Trophoblast cell (in vitro differentiated cells and primary cell): Measurements from ENCODE around the gene NOL3.

ENCODE experiments used
- DNase-seq, 2 donors: peaks; one replicate each; pipeline ENCODE4 v3.0.0-alpha.2; 2016
- H2AFZ ChIP-seq: 2 replicates; pipeline ENCODE4 v1.6.1; 2013; ENCODE audit warnings: low read length, moderate library complexity, mild to moderate bottlenecking; ENCODE audit not compliant: insufficient read depth, poor library complexity
- H2AK5ac ChIP-seq: 2 replicates; pipeline ENCODE4 v1.6.1; 2013; ENCODE audit warnings: mild to moderate bottlenecking, low read length
- H2BK120ac ChIP-seq: 2 replicates; pipeline ENCODE4 v1.6.1; 2013; ENCODE audit warnings: low read length, mild to moderate bottlenecking, moderate library complexity; ENCODE audit not compliant: insufficient read depth, poor library complexity
- H2BK12ac ChIP-seq: 2 replicates; pipeline ENCODE4 v1.6.1; 2013; ENCODE audit warnings: mild to moderate bottlenecking, low read length, moderate library complexity
- H2BK5ac ChIP-seq: 2 replicates; pipeline ENCODE4 v1.6.1; 2013; ENCODE audit warnings: low read length, low read depth, moderate library complexity, mild to moderate bottlenecking; ENCODE audit not compliant: poor library complexity
- H3K14ac ChIP-seq: 2 replicates; pipeline ENCODE4 v1.6.1; 2013; ENCODE audit warnings: mild to moderate bottlenecking, low read length
- H3K18ac ChIP-seq: 2 replicates; pipeline ENCODE4 v1.6.1; 2013; ENCODE audit warnings: mild to moderate bottlenecking, low read length
- H3K23ac ChIP-seq: 2 replicates; pipeline ENCODE4 v1.6.1; 2013; ENCODE audit warnings: low read length
- H3K27ac ChIP-seq: 2 replicates; pipeline ENCODE4 v1.5.1; 2013; ENCODE audit warnings: low read depth, mild to moderate bottlenecking, inconsistent platforms, low read length, moderate library complexity
- H3K27me3 ChIP-seq: 2 replicates; pipeline ENCODE4 v1.6.1; 2013; ENCODE audit warnings: inconsistent platforms, mild to moderate bottlenecking, low read length, moderate library complexity; ENCODE audit not compliant: insufficient read depth
- H3K36me3 ChIP-seq, 2 experiments: 1 replicate in 1 of 2; 2 replicates in 1 of 2; pipeline ENCODE4 v1.6.1; 2013; ENCODE audit warnings: low read length in 2 of 2, mild to moderate bottlenecking in 2 of 2, moderate library complexity in 1 of 2; ENCODE audit not compliant: insufficient read depth in 2 of 2, control insufficient read depth in 1 of 2
- H3K4ac ChIP-seq: 2 replicates; pipeline ENCODE4 v1.6.1; 2013; ENCODE audit warnings: low read depth, mild to moderate bottlenecking, low read length, moderate library complexity
- H3K4me1 ChIP-seq, 2 experiments: 1 replicate in 1 of 2; 2 replicates in 1 of 2; pipeline ENCODE4 v1.6.1; 2013; ENCODE audit warnings: low read length in 2 of 2, mild to moderate bottlenecking in 2 of 2, moderate library complexity in 1 of 2; ENCODE audit not compliant: insufficient read depth in 2 of 2, control insufficient read depth in 1 of 2
- H3K4me2 ChIP-seq: 2 replicates; pipeline ENCODE4 v1.6.1; 2013; ENCODE audit warnings: inconsistent platforms, mild to moderate bottlenecking, low read length, moderate library complexity
- H3K4me3 ChIP-seq: 2 replicates; pipeline ENCODE4 v1.5.1; 2013; ENCODE audit warnings: mild to moderate bottlenecking, low read depth, low read length, inconsistent platforms
- H3K79me1 ChIP-seq: one replicate; pipeline ENCODE4 v1.6.1; 2013; ENCODE audit warnings: low read length
- H3K79me2 ChIP-seq: 2 replicates; pipeline ENCODE4 v1.6.1; 2013; ENCODE audit warnings: low read length, mild to moderate bottlenecking; ENCODE audit not compliant: control insufficient read depth, insufficient read depth, poor library complexity
- H3K9ac ChIP-seq: 2 replicates; pipeline ENCODE4 v1.6.1; 2013; ENCODE audit warnings: mild to moderate bottlenecking, low read length
- H3K9me3 ChIP-seq: 2 replicates; pipeline ENCODE4 v1.6.1; 2013; ENCODE audit warnings: low read depth, mild to moderate bottlenecking, control low read depth, inconsistent platforms, low read length; ENCODE audit not compliant: insufficient read depth
- H4K12ac ChIP-seq: 2 replicates; pipeline ENCODE4 v1.6.1; 2013; ENCODE audit warnings: low read depth, mild to moderate bottlenecking, low read length, moderate library complexity
- H4K8ac ChIP-seq: 2 replicates; pipeline ENCODE4 v1.6.1; 2013; ENCODE audit warnings: low read depth, mild to moderate bottlenecking, low read length, moderate library complexity
- H4K91ac ChIP-seq: one replicate; pipeline ENCODE4 v1.6.1; 2013; ENCODE audit warnings: low read depth, mild to moderate bottlenecking, low read length, moderate library complexity
- WGBS: extraction: QIAGEN DNeasy Blood & Tissue Kit; methylation state at CpG from one replicate; pipeline ENCODE4 v1.1.7; 2013; ENCODE audit warnings: missing lambda C conversion rate; ENCODE audit not compliant: insufficient read length, insufficient coverage; ENCODE audit errors: extremely low coverage; 5-methylcytosine and 5-hydroxymethylcytosine counted together

Gene NOL3

DNA sequence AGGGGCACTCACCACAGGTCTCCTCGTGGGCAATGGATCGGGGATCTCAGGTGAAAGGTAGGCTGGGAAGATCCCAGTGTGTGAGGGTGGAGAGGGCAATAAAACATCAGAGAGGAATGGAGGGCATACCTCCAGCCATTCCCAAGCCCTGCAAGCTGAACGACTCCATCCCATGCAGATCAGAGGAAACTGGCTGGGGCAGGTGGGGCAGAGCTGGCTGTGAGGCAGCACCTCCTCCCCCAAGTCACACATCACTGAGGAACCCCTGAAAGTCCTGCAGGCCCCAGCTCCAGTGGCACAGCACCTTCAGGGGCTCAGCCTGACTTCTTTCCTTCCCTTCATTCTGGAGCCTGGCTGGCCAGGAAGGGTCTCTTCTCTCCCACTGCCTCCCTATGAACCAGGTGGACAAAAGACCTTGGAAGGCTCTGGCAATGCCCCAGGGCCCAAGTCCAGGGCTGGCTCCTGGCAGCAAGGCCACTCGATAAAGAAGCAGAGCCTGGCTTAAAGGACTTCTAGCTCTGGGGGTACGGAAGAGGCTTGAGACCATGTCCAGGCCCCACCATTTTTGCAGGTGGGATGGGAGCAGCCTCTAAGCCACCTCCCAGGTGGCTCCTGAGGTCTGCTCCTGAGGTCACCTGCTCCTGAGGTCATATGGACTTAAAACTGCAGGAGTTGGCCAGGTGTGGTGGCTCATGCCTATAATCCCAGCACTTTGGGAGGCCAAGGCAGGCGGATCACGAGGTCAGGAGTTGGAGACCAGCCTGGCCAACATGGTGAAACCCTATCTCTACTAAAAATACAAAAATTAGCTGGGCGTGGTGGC is 43.1 kb downstream of the NOL3 start:
- Histone ChIP-seq H3K9ac (no peak overlapping the region), H3K4me2 (peak overlapping the region; percentile 1), H2BK120ac (peak overlapping the region; percentile 14), H3K27me3 (no peaks in the 10 kb centered on the region), H3K79me1 (peaks cover 6% of the 10 kb centered on the region), H3K4ac (no peak overlapping the region), H2BK12ac (peak overlapping the region; percentile 12), H2AFZ (no peak overlapping the region), H3K79me2 (peaks cover 2% of the 10 kb centered on the region), H4K91ac (no peak overlapping the region), H3K36me3 (no peaks in the 10 kb centered on the region), H4K12ac (no peak overlapping the region), H3K4me3 (no peak overlapping the region), H3K4me1 (peaks cover 10 to 12% of the 10 kb centered on the region in 2 experiments), H3K18ac (peak overlapping the region; percentile 24), H2BK5ac (no peak overlapping the region), H2AK5ac (peak overlapping the region; percentile 66), H3K14ac (peak overlapping the region; percentile 34), H3K23ac (no peak overlapping the region), H4K8ac (peak overlapping the region; percentile 17), H3K27ac (peak overlapping the region; percentile 72), H3K9me3 (peaks cover 2% of the 10 kb centered on the region)
- WGBS, result no CpG with 5 or more reads among the region's 8 CpGs
- DNase-seq, result no peak

DNA sequence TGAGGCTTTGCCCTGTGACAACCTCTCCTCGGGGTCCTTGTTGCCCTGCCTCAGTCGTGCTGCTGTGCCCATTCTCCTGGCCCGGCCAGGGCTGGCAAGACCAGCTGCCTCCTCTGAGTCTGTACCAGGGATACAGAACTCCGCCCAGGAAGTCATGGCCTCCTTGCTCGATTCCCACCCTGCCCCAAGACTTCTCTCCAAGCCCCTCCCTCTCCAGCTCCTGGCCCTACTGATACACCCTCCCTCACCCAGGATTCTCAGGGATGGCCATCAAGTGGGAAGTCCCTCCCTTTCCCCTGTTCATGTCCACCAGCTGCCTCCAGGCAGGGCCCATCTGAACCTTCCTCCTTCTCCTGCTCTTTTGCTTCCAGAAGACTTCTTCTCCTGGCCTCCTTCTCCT is 45.4 kb downstream of the NOL3 start:
- Histone ChIP-seq H3K18ac (no peak overlapping the region), H3K27ac (no peak overlapping the region), H3K36me3 (no peaks in the 10 kb centered on the region), H3K4me3 (no peak overlapping the region), H3K9ac (no peak overlapping the region), H3K23ac (no peak overlapping the region), H3K4me1 (peaks cover 8 to 9% of the 10 kb centered on the region in 2 experiments), H2AK5ac (no peak overlapping the region), H3K4ac (no peak overlapping the region), H4K12ac (no peak overlapping the region), H2AFZ (no peak overlapping the region), H3K79me1 (peaks cover 6% of the 10 kb centered on the region), H4K8ac (no peak overlapping the region), H3K14ac (no peak overlapping the region), H3K79me2 (peaks cover 2% of the 10 kb centered on the region), H4K91ac (no peak overlapping the region), H3K9me3 (peaks cover 2% of the 10 kb centered on the region), H3K4me2 (no peak overlapping the region), H2BK12ac (no peak overlapping the region), H3K27me3 (no peaks in the 10 kb centered on the region), H2BK5ac (no peak overlapping the region), H2BK120ac (no peak overlapping the region)
- no CpG with 5 or more reads among the region's 5 CpGs for WGBS
- DNase-seq, result no peak

DNA sequence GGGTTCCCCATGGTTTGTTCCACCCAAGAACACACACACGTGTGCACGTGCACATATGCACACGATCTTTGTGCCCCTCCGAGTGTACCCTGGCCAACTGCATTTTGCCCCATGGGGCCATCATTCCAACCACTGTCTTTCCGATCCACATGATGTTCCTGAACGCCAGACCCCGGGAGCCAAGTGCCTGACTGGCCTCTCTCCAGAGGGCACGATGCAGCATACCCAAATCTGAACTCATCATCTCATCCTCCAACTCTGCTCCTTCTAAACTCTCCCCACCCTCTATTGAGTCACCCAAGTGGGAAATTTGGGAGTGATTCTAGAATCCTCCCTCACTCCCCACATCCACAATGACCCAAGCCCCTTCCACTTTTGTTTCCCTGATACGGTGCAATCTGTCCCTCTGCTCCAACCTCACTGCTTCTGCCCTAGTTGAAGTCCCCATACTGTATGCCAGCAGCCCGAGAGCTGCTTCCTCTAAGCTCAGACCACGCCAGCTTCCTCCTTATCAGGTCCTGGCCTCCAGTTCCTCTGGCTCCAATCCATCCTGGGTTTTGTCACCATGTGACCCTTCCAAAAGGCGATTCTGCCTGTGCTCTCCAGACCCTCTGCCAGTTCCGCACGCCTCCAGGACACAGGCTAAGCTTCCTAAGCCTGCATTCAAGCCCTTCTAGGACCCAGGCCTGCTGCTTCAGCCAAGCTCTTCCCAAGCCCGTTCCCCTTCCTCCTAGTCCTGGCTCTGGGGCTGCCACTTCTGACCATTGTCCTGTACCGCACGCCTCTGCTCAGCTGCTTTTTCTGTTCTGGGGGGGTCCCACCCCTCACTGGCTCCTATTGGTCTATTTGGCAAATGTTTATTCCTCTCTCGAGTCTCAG is 46.5 kb downstream of the NOL3 start:
- no peaks in the 10 kb centered on the region for H3K9me3 ChIP-seq
- peaks cover 6% of the 10 kb centered on the region for H3K79me1 ChIP-seq
- H2BK120ac ChIP-seq, result no peak overlapping the region
- no peak overlapping the region for H3K14ac ChIP-seq
- H3K4me3 ChIP-seq, result no peak overlapping the region
- H3K4me2 ChIP-seq, result no peak overlapping the region
- H3K27me3 ChIP-seq, result no peaks in the 10 kb centered on the region
- H4K8ac ChIP-seq, result no peak overlapping the region
- no peaks in the 10 kb centered on the region for H3K36me3 ChIP-seq
- H2AFZ ChIP-seq, result no peak overlapping the region
- H3K9ac ChIP-seq, result no peak overlapping the region
- peaks cover 2% of the 10 kb centered on the region for H3K79me2 ChIP-seq
- no CpG with 5 or more reads among the region's 18 CpGs for WGBS
- H4K91ac ChIP-seq, result no peak overlapping the region
- H2BK5ac ChIP-seq, result no peak overlapping the region
- H3K23ac ChIP-seq, result no peak overlapping the region
- H3K4ac ChIP-seq, result no peak overlapping the region
- peaks cover 8 to 9% of the 10 kb centered on the region in 2 experiments for H3K4me1 ChIP-seq
- no peak overlapping the region for H2BK12ac ChIP-seq
- H4K12ac ChIP-seq, result no peak overlapping the region
- H3K18ac ChIP-seq, result no peak overlapping the region
- H3K27ac ChIP-seq, result no peak overlapping the region
- no peak for DNase-seq
- no peak overlapping the region for H2AK5ac ChIP-seq

DNA sequence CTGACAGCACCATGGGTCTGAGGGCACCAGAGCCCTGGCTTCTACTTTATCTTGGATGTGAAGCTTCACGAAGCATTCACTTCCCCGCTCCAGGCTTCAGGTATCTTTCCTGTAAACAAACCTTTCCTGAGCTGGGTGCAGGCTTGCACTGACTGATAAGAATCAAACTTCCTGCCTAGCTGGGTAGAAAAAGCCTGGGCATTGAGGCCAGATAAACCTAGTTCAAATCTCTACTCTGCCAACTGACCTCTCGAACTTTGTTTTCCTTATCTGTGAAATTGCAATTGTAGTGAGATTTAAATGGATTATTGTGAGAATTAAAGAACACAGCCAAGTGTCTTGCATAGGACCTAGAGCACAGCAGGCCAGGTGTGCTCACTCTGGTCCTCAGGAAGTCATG is 53.7 kb downstream of the NOL3 start:
- Histone ChIP-seq H4K8ac (no peak overlapping the region), H3K14ac (no peak overlapping the region), H3K27ac (no peak overlapping the region), H3K4me1 (peaks cover 12% of the 10 kb centered on the region in 2 experiments), H3K36me3 (peaks cover 11% of the 10 kb centered on the region in 2 experiments), H3K79me2 (peaks cover 9% of the 10 kb centered on the region), H3K4me2 (no peak overlapping the region), H2AK5ac (no peak overlapping the region), H2AFZ (no peak overlapping the region), H3K4ac (no peak overlapping the region), H3K27me3 (no peaks in the 10 kb centered on the region), H3K23ac (no peak overlapping the region), H3K18ac (no peak overlapping the region), H2BK12ac (no peak overlapping the region), H4K91ac (no peak overlapping the region), H3K79me1 (peaks cover 8% of the 10 kb centered on the region), H3K9ac (no peak overlapping the region), H2BK5ac (no peak overlapping the region), H3K9me3 (peaks cover 1% of the 10 kb centered on the region), H4K12ac (no peak overlapping the region), H2BK120ac (no peak overlapping the region), H3K4me3 (no peak overlapping the region)
- no CpG with 5 or more reads among the region's 3 CpGs for WGBS
- DNase-seq, result no peak
